GM18508 (cell line): ENCODE measurements around the gene RAB7B.
"Not testable (repeated sequence)": the region's sequence is repeated elsewhere in the genome, so short reads cannot be mapped to it uniquely, and the experiment has no call there.

Experiments
- ATAC-seq: cut with Tn5 transposase; IDR thresholded peaks from one replicate; pipeline ENCODE4 v1.9.1; 2021; ENCODE audit warnings: moderate number of reproducible peaks; ENCODE audit not compliant: insufficient read depth, unreplicated experiment

RAB7B gene

DNA sequence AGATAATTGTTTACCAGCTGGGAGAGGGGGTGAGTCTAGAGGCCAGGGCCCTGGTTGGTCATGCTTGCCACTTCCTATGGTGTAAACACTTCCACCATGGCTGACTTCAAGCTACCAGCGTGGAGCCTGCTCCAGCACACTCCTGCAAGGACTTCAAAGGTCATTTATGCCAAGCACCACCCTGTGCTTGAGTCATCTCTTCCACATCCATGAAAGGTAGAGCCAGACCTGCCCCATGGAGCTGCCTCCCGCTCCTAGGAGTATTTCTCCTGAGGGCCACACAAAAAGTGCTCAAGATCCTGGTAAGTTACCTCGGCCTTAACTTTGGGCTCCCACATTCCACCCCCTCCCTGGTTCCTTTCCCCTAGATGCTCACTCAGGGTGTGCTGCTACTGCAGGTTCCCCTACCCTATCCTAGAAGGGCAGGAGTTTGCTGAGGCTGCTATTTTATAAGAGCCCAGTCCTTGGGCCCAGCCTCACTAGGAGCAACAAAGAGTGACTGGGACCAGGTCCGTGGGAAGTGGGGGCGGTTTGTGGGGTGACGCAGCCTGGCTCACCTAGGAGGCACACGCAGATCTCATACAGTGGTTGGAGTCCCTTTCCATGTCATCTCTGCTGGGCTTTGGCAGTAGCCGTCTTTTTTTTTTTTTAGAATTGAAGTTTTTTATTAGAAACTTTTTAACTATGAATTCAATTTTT, 2.4 kb downstream of the RAB7B start:
- no peak for ATAC-seq

GRCh38 chr1:205998457-205999241, 4.5 kb downstream of the RAB7B start:
- ATAC-seq: no peak

DNA sequence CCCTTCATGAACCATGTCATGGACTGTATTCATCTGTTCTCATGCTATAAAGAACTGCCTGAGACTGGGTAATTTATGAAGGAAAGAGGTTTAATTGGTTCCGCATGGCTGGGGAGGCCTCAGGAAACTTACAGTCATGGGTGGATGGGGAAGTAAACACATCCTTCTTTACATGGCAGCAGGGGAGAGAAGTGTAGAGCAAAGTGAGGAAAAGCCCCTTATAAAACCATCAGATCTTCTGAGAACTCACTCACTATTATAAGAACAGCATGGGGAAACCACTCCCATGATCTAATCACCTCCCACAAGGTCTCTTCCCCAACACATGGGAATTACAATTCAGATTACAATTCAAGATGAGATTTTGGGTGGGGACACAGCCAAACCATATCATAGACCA, 6.6 kb downstream of the RAB7B start:
- ATAC-seq: not testable (repeated sequence)

DNA sequence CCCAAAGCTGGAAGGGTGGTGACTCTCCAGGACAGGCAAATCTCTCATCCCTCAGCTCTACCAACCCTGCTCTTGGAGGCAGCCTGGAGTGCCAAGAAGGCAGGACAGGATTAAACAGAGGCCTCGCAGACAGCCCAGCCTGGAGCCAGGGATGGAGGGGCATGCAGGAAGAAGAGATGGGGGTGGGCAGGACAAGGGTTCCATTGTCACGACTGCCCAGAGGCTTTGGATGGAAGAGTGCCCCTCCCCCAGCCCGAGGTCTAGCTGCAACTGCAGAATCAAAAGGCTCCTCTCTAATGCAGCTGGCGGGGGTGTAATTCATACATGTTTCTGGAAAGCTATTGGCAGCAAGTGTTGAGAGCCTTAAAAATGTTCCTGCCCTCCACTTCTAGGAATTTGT, 8.8 kb downstream of the RAB7B start:
- ATAC-seq: no peak

DNA sequence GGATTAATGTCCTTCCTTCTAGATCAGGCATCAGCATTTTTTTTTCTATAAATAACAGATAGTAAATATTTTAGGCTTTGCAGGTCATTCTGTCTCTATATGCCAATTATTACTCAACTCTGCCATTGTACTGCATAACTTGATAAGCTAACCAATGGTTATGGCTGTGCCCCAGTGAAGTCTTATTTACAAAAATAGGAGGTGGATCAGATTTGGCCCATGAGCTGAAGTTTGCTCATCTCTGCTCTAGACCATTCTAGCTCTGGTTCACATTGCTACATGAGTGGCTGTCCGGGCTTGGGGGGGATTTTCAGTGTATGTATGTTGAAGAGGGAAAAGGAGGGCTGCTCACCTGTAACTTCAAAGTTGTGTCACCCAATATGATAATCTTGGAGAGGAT, 10.1 kb downstream of the RAB7B start:
- ATAC-seq: no peak

- no peak for ATAC-seq
Observed at GRCh38 chr1:205992218-205992882, 10.8 kb downstream of the RAB7B start.

DNA sequence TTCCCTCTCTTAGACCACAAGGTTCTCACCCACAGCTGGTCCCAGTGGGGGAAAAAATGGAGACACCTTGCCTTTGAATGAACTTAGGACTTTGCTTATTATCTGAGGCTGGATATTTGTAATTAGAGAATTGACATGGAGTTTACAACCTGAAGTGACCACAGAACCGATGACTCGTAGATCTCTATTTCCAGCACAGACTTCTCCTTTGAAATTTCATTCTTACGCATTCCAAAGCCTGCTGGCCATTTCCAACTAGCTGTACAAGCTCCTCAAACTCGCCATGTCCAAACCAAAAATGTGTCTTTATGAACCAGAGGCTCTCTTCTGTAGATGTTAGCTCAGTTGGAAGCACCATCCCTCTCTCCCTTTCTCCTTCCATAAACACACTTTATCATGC, 12.0 kb downstream of the RAB7B start:
- no peak for ATAC-seq

DNA sequence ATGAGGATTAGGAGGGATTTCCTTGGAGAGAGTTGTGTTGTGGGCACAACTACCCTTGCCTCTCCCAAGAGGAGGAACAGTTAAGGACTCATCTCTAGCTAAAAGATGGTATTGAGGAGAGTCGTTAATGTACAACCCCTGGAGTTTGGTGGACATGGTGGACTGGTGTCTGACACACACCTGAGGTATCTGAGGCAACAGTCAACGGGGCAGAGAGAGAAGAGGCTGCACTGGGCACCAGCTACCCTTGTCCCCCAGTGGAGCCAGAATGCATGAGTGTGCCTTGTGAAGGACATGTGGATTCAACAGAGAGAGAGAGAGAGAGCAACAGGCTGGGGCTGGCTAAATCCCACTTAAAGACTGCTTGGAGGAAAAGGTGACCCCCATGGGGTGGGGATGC, 13.0 kb downstream of the RAB7B start:
- no peak for ATAC-seq

- ATAC-seq: no peak
Observed at GRCh38 chr1:205989786-205990185, 13.4 kb downstream of the RAB7B start.

DNA sequence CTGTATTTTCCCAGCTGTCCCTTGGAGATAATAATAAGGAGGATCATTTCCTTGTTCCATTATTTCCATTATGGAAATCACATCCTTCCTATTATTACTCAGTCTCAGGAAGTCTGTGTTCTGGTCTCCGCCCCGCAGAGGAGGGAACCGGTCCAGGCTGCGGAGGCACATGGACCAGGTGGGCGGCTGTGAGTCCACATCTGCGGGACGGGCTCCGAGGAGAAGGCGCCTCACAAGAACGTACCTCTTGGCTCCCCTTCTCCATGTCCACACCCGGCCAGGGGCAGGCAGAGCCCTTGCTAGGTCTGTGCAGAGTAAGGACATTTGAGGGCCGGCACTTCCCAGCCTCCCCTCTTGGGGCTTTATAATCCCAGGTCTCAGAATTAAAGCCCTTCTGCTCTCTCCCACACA, 14.6 kb downstream of the RAB7B start:
- no peak for ATAC-seq

DNA sequence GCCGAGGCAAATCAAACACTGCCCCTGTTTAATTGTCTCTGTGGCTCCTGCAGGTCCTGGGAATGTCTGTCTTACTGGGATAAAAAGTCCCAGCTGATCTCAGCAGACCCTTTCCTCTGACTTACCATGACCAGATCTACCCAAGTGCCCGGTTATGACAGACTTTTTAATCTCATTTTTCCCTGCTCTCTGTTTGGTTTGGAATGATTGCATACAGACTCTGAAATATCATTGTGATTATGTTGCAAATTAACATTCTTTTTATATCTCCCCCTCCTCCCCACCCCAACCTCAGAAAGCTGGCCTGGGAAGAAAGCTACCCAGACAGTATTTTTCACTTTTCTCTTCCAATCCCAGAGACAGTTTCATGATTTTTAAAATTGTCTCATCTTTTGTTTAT, 16.3 kb downstream of the RAB7B start:
- ATAC-seq: no peak

DNA sequence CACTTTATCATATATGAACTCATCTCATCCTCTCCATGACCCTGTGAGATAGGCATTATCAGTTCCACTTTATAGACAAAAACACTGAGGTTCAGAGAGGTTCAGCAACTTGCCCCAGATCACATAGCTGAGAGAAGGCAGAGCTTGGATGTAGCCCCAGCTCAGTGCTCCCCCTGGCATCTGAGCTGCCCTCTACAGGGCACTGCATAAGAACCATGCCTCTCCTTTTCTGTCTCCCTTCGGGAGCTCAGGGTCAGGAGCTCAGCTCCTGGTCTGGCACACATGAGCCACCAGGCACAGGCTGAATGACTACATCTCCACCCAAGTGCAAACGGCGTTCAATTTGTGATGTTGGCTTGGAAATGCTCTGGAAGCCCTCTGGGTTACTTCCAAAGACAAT, 16.9 kb downstream of the RAB7B start:
- no peak for ATAC-seq

DNA sequence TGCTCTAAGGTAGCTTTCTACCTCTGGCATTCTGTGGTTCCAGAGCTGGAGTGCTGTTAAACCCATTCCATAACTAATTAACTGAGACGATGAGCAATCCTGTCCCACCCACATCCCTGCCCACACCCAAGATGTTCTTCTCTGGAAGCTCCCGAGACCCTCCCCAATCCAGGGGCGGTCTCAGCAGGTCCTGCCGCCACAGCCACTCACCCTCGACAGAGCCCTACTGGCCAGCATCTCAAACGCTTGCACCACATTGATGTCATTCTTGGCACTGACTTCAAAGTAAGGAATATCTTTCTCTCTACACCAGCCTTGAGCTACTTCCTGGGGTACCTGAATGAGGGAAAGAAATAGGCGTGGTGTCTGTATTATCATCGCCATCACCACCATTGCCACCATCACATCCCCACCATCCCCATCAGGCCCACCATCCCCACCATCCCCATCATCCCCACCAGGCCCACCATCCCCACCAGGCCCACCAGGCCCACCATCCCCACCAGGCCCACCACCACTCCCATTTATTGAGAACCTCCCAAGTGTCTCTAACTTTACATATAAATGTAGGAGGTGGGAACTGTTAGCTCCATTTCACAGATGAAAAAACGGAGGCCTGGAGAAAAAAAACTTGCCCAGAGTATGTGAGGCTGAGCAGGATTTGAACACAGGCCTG, 17.7 kb downstream of the RAB7B start:
- ATAC-seq: no peak

DNA sequence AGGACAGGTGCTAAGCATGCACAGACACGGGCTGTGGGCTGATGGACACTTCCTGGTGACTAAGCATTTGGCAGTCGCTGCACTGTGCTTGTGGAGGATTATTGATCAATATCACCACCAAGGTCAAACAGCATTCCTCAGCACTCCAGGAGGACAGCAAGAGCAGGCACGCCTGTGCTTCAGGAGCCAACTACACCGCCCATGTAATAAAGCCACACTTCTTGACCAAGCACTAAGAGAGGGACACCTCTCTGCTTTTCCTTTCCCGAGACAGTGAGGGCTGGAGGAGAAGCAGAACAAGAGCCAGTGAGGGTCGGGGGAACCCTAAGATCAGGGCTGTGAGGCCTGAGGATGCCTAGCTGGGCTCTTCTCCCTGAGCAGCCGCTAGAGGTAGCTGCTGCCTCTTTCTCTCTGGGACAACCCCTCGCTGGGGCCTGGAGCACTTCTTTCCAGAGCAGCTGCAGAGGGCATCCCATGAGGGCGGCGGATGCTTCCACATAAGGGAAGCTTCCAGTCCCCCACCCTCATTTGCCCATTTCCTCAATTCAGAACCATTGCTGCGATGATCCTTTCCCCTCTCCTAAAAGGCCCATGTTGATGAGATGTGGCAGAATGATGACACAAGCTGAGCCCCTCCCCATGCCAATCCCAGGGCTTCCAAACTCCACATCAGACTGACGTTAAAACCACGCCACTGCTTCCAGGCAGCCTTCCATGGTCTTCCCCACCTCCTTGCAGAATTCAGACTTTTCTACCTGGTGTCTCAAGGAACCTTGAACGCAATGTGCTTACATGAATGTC, 19.1 kb downstream of the RAB7B start:
- no peak for ATAC-seq

GRCh38 chr1:205981257-205981656, 21.9 kb downstream of the RAB7B start:
- no peak for ATAC-seq

GRCh38 chr1:205980237-205980870, 22.8 kb downstream of the RAB7B start:
- no peak for ATAC-seq

- no peak for ATAC-seq
Observed at GRCh38 chr1:205979301-205979700, 23.9 kb downstream of the RAB7B start.

- ATAC-seq: no peak
Observed at GRCh38 chr1:205978676-205979075, 24.5 kb downstream of the RAB7B start.

- ATAC-seq: no peak
Observed at GRCh38 chr1:205977402-205978014, 25.7 kb downstream of the RAB7B start.
